RPMI8226 (cell line): Measurements from ENCODE around the gene CLDN7.
A peak's percentile ranks its signal among the peaks of the same experiment; 100 is the strongest.

Source experiments
- DNase-seq: peaks from one replicate; pipeline ENCODE4 v3.0.0-alpha.2; 2015

The CLDN7 gene, protein sequence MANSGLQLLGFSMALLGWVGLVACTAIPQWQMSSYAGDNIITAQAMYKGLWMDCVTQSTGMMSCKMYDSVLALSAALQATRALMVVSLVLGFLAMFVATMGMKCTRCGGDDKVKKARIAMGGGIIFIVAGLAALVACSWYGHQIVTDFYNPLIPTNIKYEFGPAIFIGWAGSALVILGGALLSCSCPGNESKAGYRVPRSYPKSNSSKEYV

DNA sequence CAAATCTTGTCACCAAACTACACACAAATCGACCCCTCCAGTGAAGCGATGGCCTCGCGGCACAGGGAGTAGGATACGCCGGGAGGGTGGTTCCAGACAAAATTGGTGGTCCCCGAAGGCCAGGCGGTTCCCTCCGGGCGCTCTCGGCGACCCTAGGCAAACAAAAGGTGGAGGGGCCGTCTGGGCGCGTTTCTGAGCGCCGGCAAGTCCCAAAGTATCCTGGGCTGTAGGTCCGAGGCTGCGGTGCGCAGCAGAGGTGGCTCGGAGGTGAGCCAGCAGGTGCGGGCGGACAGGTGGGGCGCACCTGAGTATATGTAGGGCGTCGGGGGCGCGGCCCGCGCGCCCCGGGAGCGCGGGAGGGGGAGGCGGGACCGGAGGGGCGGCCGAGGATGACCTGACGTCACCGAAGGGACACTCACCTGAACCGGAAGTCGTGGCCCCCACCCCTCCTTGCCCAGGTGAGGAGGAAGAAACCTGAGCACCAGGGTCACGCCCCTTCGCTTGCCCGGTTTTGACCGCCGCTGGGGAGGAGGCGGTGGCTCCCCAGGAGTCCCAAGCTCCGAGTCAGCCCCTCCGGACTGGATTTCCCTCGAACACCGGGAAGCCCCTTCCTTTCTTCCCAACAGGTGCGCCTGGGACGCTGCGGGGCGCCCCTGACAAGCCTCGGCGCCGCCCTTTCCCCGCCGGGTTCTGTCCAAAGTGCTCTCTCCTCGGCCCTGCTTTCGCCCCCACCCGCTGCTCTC lies at the start of gene CLDN7:
Gene CLDN7 (minus strand): TSS at position 287 of the 743 bp plus-strand sequence. CDS start 435 bp downstream, outside the sequence.
- peak; percentile 52 for DNase-seq

DNA sequence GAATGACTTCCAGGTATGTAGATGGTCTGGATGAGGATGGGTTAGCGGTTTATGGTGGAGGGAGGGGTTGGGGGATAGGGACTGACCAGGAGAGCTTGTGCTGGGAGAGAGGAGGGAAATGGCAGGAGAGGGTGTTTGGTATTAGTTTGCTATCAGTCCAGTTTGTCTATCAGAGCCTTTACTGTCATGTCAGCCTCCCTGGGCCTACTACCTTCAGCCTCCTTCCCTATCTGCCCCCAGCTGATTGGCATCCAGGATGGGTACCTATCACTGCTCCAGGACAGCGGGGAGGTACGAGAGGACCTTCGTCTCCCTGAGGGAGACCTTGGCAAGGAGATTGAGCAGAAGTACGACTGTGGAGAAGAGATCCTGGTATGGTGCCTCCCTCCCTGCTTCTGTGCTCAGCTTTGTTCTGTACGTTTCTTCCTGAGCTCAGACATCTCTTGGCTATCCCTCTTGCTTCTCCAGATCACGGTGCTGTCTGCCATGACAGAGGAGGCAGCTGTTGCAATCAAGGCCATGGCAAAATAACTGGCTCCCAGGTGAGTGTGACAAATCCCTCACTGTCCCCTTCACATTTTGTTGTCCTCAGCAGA lies 48.9 kb upstream of the CLDN7 start:
- no peak for DNase-seq

GRCh38 chr17:7309628-7310027 lies 47.4 kb upstream of the CLDN7 start:
- DNase-seq, result no peak

DNA sequence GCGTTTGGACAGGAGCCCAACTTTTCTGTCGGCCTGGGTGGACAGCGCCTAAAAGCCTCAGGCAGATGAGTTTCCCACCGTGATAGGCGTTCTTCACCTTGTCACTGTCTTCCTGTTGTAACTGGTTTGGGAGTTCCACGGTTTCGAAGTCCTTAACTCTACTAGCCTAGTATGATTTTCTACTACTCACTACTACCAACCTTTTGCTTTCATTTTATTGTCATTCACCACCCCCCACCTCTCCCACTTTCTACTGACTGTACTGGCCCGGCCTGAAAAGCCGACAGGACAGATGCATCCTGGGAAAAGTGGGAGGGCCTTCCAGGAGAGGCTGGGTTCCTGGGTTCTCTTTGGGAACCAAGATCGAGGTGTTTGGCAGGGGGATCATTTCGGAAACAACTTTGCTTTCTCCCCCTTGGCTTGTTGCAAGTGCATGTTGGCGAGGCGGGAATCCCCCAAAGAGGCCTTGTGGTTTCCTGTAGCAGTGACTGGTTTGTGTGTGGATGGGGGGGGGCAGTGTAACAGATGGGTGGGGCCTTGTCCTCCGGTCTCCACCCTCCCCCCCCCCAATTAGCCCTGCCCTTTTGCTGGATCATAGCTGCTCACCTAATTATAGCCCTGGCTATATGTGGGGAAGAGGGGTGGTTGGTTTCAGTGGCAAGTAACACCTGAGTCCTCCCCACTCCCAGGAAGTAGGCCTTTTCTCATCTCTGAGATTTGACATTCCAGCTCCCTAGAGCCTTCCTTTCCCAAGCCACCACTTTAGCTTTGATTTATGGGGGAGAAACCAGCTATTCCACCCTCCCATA lies 46.6 kb upstream of the CLDN7 start:
- DNase-seq, result peak; percentile 77

DNA sequence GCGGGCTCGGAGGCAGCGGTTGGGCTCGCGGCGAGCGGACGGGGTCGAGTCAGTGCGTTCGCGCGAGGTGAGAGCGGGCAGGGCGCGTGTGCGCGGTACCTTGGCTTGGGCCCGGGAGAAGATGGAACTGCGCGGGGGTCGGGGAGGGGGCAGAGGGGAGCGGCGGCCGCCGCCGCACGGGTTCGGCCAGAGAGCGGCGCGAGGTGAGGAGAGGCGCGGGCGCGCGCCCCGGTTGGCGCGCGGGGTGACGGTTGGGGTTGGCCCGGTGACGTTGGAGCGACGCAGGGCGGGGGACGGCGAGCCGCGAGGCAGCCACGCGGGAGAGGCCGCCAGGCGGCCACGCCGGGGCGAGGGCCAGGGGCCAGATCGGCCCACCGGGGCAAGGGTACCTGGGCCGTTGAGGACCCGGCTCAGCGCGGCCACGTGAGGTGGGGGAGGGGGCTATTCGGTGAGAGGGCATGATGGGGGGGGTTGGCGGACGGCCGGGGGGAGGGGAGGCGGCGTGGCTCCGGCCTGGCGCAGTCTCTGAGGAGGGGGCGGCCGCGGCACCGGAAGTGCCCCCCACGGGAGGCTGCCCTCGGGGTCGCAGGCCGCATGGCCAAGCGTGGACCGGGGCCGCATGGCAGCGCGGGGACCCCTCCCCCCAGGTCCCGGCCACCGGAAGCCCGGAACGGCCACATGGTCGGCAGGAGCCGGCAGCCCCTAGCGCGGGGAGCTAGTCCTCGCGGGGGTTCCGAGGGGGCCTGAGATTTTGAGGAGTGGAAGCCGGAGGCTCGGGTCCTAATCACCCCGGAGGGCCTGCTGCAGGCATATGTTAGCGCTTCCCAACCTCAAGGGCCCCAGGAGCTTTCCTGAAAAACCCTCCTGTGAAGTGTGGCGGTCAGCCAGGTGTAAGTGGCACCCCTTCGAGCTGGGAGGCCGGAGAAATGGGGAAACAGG lies 45.7 kb upstream of the CLDN7 start:
- DNase-seq, result peak; percentile 46

- peak; percentile 98 for DNase-seq
These were observed 44.8 kb upstream of the CLDN7 start, which contains the start of gene EIF5A for GRCh38 chr17:7306911-7307685. EIF5A (plus strand) TSS chr17:7307628; CDS start chr17:7309636, 2,008 bp downstream.

- no peak for DNase-seq
These were observed 41.9 kb upstream of the CLDN7 start for GRCh38 chr17:7304179-7304578.

GRCh38 chr17:7296189-7296861 lies 34.0 kb upstream of the CLDN7 start:
- DNase-seq, result peak; percentile 85

- DNase-seq, result no peak
These were observed 33.2 kb upstream of the CLDN7 start for GRCh38 chr17:7295230-7296180.

DNA sequence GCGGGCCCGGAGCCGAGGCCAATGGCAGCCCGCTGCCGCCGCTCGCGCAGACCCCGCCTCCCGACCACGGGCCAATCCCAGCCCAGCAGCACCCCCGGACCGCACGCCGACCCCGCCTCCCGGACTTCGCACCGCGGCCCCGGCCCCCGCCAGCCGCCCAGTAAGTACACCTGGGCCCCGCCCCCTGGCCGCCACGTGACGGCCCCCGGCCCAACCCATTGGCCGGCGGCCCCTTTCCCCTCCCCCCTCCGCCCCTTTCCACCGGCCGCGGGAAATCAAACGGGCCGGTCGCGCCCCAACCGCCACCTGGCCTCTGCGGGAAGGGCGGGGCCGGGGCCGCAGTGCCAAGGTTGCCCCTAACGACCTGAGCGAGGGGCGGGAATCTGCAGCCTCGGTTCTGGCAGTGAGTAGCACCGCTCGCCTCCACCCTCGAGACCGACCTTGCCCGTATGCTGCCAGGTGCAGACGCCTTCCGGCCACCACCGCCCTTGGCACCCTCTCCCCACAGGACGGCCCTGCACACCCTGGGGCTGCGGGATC lies 32.4 kb upstream of the CLDN7 start, which contains the start of gene YBX2:
Gene YBX2 (minus strand): TSS at position 26 of the 540 bp plus-strand sequence. CDS start 139 bp downstream, outside the sequence.
- peak; percentile 90 for DNase-seq

- peak; percentile 31 for DNase-seq
These were observed 31.7 kb upstream of the CLDN7 start for GRCh38 chr17:7293816-7294613.

DNA sequence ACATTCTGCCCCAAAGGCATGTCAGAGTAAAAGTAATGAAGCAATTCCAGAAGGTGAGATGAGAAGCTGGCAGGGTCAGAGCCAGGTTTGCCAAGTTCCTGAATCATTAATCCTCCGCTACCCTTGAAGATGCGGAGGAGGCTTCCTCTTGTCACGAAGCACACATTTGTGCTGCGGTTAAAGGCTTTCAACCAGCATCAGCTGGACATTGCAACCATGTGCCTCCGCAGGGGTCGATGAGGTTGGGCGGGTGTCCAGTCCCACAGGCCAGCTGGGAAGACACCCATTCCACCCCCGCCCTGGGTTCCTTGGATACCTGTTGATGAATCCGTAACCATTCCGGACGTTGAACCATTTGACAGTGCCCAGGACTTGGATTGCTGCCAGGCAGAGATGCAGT lies 30.9 kb upstream of the CLDN7 start:
- DNase-seq, result no peak

GRCh38 chr17:7292729-7293128 lies 30.5 kb upstream of the CLDN7 start:
- no peak for DNase-seq

GRCh38 chr17:7292194-7292593 lies 29.9 kb upstream of the CLDN7 start:
- DNase-seq, result no peak

DNA sequence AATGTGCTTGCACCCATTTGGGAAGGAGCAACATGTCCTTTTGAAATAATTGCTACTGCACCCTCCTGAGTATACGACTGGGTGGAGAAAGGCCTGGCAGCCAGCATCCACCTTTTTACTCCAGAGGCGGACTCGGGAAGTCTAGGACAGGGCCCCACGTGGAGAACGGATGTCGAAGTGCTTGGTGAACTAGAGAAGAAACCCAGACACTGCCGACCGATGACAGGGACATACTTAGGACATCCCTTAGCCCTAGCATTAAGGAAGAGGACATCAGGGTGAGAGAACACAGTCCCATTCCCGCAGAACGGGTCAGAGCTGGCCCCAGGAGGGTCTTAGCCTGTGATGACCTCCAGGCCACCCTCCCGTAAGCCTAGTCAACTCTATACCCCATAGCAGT lies 28.4 kb upstream of the CLDN7 start:
- DNase-seq, result no peak

DNA sequence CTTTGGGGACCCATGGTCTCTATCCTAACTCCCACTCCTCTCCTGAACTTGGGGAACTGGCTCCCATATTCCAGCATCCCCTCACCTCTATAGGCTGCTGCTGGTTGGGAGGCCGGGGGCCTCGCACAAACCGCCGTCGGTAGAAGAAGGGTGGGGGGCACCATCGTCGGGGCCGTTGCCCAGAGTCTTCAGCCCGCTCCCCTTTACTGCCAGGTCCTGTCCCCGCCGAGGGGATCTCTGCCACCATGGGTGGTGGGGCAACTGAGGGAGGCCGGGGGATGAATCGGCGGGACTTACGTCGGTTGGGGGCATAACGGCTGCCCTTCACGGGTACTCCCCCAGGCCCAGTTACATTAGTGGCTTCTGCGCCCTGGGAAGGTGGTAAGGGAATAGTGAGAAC lies 27.9 kb upstream of the CLDN7 start:
- no peak for DNase-seq

GRCh38 chr17:7289256-7290032 lies 27.2 kb upstream of the CLDN7 start:
- DNase-seq, result no peak
